HFF-Myc (cell line): Measurements from ENCODE around the gene GRIK4.
"Not testable (repeated sequence)": the region's sequence is repeated elsewhere in the genome, so short reads cannot be mapped to it uniquely, and the experiment has no call there.

Source experiments
- DNase-seq: peaks from one replicate; pipeline ENCODE4 v3.0.0-alpha.2; 2011; ENCODE audit warnings: low read depth; ENCODE audit errors: extremely low read depth
- H3K4me3 ChIP-seq: replicated peaks from 2 replicates; pipeline ENCODE4 v1.5.1; 2011; ENCODE audit warnings: low read depth, mild to moderate bottlenecking, control low read depth, low read length
- CTCF ChIP-seq: IDR thresholded peaks from 2 replicates; pipeline ENCODE4 v1.5.1; 2012; ENCODE audit warnings: mild to moderate bottlenecking, low read depth, low read length, control low read depth; ENCODE audit errors: missing control alignments

Gene GRIK4

GRCh38 chr11:120998581-120998980 lies 487.0 kb downstream of the GRIK4 start:
- H3K4me3 ChIP-seq, result no peak overlapping the region
- no peak for TF ChIP-seq CTCF
- DNase-seq, result no peak

GRCh38 chr11:121004206-121004840 lies 492.8 kb downstream of the GRIK4 start:
- DNase-seq, result no peak
- H3K4me3 ChIP-seq, result no peak overlapping the region
- TF ChIP-seq CTCF, result no peak

GRCh38 chr11:121006922-121007321 lies 495.4 kb downstream of the GRIK4 start:
- no peak overlapping the region for H3K4me3 ChIP-seq
- TF ChIP-seq CTCF, result no peak
- no peak for DNase-seq

GRCh38 chr11:121008551-121008950 lies 497.0 kb downstream of the GRIK4 start:
- H3K4me3 ChIP-seq, result no peak overlapping the region
- TF ChIP-seq CTCF, result no peak
- no peak for DNase-seq

GRCh38 chr11:121012091-121012490 lies 500.5 kb downstream of the GRIK4 start:
- no peak for TF ChIP-seq CTCF
- H3K4me3 ChIP-seq, result no peak overlapping the region
- no peak for DNase-seq

- H3K4me3 ChIP-seq, result no peak overlapping the region
- no peak for TF ChIP-seq CTCF
- DNase-seq, result no peak
Observed at GRCh38 chr11:121018746-121019145, 507.2 kb downstream of the GRIK4 start.

GRCh38 chr11:121021718-121022117 lies 510.2 kb downstream of the GRIK4 start:
- H3K4me3 ChIP-seq, result not testable (repeated sequence)

More at GRCh38 chr11:121021718-121022117, 510.2 kb downstream of the GRIK4 start:
- DNase-seq, result not testable (repeated sequence)
